Erythroblast (primary cell): ENCODE results near the gene GOT1.

Experiments
- GATA1 ChIP-seq: IDR thresholded peaks from 2 replicates; pipeline ENCODE4 v1.6.1; 2011; ENCODE audit warnings: low read depth, mild to moderate bottlenecking, control low read depth, low read length, moderate library complexity
- POLR2A ChIP-seq: IDR thresholded peaks from 2 replicates; pipeline ENCODE4 v1.6.1; 2011; ENCODE audit warnings: mild to moderate bottlenecking, low read length

DNA sequence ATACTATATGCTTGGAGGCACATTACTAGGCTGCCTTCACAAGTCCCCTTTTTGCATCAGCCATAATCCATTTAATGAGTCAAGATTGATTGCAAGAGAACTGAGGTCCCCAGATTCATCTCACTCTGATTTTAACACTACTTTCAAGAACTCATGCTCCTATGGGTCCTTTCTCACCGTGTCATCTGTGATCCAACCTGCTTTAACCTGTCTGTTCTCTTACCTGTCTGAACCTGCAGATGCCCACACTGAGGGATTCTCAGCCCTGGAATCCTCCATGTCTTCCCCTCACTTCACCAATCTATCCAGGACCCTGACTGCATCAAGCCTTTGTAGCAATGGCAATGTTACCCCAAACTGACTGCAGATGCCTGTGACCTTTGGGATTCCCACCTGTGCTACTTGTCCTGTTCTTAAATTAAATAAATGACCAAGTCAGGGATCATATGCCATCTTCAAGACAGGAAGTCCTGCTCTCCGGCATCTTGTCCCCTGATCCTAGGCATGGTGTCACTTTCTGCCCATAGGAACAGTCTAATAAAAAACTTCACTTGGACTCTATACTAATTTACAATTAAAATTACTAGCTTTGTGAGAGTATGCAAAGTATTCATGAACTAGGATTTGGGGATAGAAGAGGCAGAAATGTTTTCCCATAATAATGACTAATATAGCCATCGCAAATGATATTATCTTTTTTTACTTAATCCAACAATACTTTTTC lies 25.9 kb upstream of the GOT1 start:
- TF ChIP-seq POLR2A, result no peak
- no peak for TF ChIP-seq GATA1
